Hepatocyte (in vitro differentiated cells): ENCODE data around the gene C16orf92. TPM values are rescaled to one million over a fixed set of nuclear protein-coding genes. Genes with fewer than 3 reads are reported as not detected.

ENCODE experiments used
- DNase-seq: peaks from one replicate; pipeline ENCODE4 v3.0.0-alpha.2; 2016; ENCODE audit warnings: low spot score
- H2AFZ ChIP-seq: fragments of 200-600 bp; sonication (generic); 2 replicates; pipeline ENCODE4 v1.6.0; 2016; ENCODE audit warnings: antibody characterized with exemption, mild to moderate bottlenecking
- H3K27ac ChIP-seq: fragments of 200-600 bp; sonication (generic); 2 replicates; pipeline ENCODE4 v1.5.1; 2016; ENCODE audit warnings: mild to moderate bottlenecking
- H3K27me3 ChIP-seq: fragments of 200-600 bp; sonication (generic); 2 replicates; pipeline ENCODE4 v1.6.1; 2016
- H3K36me3 ChIP-seq: fragments of 200-600 bp; sonication (generic); replicated peaks from 2 replicates; pipeline ENCODE4 v1.5.1; 2016; ENCODE audit warnings: low read depth; ENCODE audit not compliant: insufficient read depth
- H3K4me1 ChIP-seq: fragments of 200-600 bp; sonication (generic); 2 replicates; pipeline ENCODE4 v1.5.1; 2016; ENCODE audit warnings: mild to moderate bottlenecking, moderate library complexity; ENCODE audit not compliant: insufficient read depth
- H3K4me2 ChIP-seq: fragments of 200-600 bp; sonication (generic); 2 replicates; pipeline ENCODE4 v1.6.0; 2016
- H3K4me3 ChIP-seq: fragments of 200-600 bp; sonication (generic); 2 replicates; pipeline ENCODE4 v1.5.1; 2016; ENCODE audit warnings: mild to moderate bottlenecking
- H3K79me2 ChIP-seq: fragments of 200-600 bp; sonication (generic); 2 replicates; pipeline ENCODE4 v1.6.0; 2017; ENCODE audit warnings: mild to moderate bottlenecking
- H3K9me2 ChIP-seq: fragments of 200-600 bp; sonication (generic); replicated peaks from 2 replicates; pipeline ENCODE4 v1.6.0; 2017; ENCODE audit warnings: mild to moderate bottlenecking; ENCODE audit not compliant: insufficient read depth
- H3K9me3 ChIP-seq: fragments of 200-600 bp; sonication (generic); 2 replicates; pipeline ENCODE4 v1.5.1; 2016; ENCODE audit warnings: low read depth, mild to moderate bottlenecking
- H4K20me1 ChIP-seq: fragments of 200-600 bp; sonication (generic); 2 replicates; pipeline ENCODE4 v1.6.0; 2016; ENCODE audit warnings: mild to moderate bottlenecking; ENCODE audit not compliant: insufficient read depth, poor library complexity, severe bottlenecking
- EZH2 ChIP-seq: fragments of 200-600 bp; sonication (generic); IDR thresholded peaks from 2 replicates; pipeline ENCODE4 v1.6.1; 2016; ENCODE audit warnings: antibody characterized with exemption, mild to moderate bottlenecking, borderline replicate concordance
- EZH2phosphoT487 ChIP-seq: fragments of 200-600 bp; sonication (generic); IDR thresholded peaks from one replicate; pipeline ENCODE4 v1.6.1; 2018; ENCODE audit warnings: antibody characterized with exemption, mild to moderate bottlenecking, low read depth, moderate library complexity; ENCODE audit not compliant: unreplicated experiment, severe bottlenecking
- WGBS: methylation state at CpG from one replicate; pipeline ENCODE4 v1.1.6; 2016; ENCODE audit warnings: low lambda C conversion rate; ENCODE audit errors: missing lambda C conversion rate; 5-methylcytosine and 5-hydroxymethylcytosine counted together
- polyA plus RNA-seq: library from polyadenylated mRNA; unstranded; fragments of >200 nt; fragmentation: Nextera tagmentation; extraction: Ambion mirVana; gene quantifications from 2 replicates; pipeline ENCODE4 v1.2.1, GENCODE V29; 2016
- total RNA-seq: library from RNA; depleted of rRNA; stranded (reverse); fragments of >200 nt; gene quantifications from 2 replicates; pipeline ENCODE4 v1.2.3, GENCODE V29; 2014
- TF ChIP-seq, protein P1 (sequence below): fragments of 200-600 bp; sonication (generic); IDR thresholded peaks from 2 replicates; pipeline ENCODE4 v1.5.1; 2016; ENCODE audit warnings: antibody characterized with exemption, mild to moderate bottlenecking; ENCODE audit not compliant: poor library complexity

The C16orf92 gene
- total and polyA plus RNA-seq, 2 experiments from 2014 or later = not detected

DNA sequence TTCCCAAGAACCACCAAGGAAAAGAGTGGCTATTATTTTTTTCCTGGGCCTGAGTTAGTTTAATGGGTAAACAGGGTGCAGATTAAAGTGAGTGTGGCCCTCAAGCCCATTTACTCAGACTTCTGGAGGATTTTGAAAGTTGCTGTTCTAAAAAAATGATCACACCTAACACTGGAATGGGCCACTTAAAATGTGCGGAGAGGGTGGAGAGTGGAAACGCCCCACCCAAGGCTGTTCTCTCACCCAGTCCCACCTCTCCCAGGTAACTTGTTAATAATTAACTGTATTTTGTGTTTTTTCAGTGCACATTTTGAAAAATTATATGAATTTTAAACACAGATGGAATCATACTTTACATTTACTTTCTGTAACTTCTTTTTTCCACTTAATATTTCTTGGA is 33.0 kb upstream of the C16orf92 start:
- TF ChIP-seq, protein P1, sequence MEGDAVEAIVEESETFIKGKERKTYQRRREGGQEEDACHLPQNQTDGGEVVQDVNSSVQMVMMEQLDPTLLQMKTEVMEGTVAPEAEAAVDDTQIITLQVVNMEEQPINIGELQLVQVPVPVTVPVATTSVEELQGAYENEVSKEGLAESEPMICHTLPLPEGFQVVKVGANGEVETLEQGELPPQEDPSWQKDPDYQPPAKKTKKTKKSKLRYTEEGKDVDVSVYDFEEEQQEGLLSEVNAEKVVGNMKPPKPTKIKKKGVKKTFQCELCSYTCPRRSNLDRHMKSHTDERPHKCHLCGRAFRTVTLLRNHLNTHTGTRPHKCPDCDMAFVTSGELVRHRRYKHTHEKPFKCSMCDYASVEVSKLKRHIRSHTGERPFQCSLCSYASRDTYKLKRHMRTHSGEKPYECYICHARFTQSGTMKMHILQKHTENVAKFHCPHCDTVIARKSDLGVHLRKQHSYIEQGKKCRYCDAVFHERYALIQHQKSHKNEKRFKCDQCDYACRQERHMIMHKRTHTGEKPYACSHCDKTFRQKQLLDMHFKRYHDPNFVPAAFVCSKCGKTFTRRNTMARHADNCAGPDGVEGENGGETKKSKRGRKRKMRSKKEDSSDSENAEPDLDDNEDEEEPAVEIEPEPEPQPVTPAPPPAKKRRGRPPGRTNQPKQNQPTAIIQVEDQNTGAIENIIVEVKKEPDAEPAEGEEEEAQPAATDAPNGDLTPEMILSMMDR = no peak
- TF ChIP-seq EZH2 = no peak
- no peak for TF ChIP-seq EZH2phosphoT487
- Histone ChIP-seq H2AFZ (no peak overlapping the region), H3K9me2 (no peaks in the 10 kb centered on the region), H4K20me1 (no peaks in the 10 kb centered on the region), H3K9me3 (no peaks in the 10 kb centered on the region), H3K79me2 (no peaks in the 10 kb centered on the region), H3K4me2 (no peak overlapping the region), H3K36me3 (no peaks in the 10 kb centered on the region), H3K27ac (no peak overlapping the region), H3K4me3 (no peak overlapping the region), H3K4me1 (peaks cover 9% of the 10 kb centered on the region), H3K27me3 (no peaks in the 10 kb centered on the region)
- 73% methylated on average over 2 of the region's 2 CpGs for WGBS
- no peak for DNase-seq

- Histone ChIP-seq H4K20me1 (no peaks in the 10 kb centered on the region), H3K9me2 (no peaks in the 10 kb centered on the region), H2AFZ (no peak overlapping the region), H3K9me3 (no peaks in the 10 kb centered on the region), H3K79me2 (no peaks in the 10 kb centered on the region), H3K27me3 (no peaks in the 10 kb centered on the region), H3K4me3 (no peak overlapping the region), H3K36me3 (no peaks in the 10 kb centered on the region), H3K4me1 (peaks cover 9% of the 10 kb centered on the region), H3K27ac (no peak overlapping the region), H3K4me2 (no peak overlapping the region)
- TF ChIP-seq EZH2phosphoT487 = no peak
- no peak for TF ChIP-seq EZH2
- TF ChIP-seq, protein P1 = no peak
- no peak for DNase-seq
- 95% methylated on average over 25 of the region's 35 CpGs for WGBS
These were observed 32.0 kb upstream of the C16orf92 start for GRCh38 chr16:29990883-29991570.

GRCh38 chr16:29991571-29991904 is 31.5 kb upstream of the C16orf92 start:
- H3K9me3 ChIP-seq = no peaks in the 10 kb centered on the region
- H3K4me2 ChIP-seq = no peak overlapping the region
- no peaks in the 10 kb centered on the region for H3K9me2 ChIP-seq
- H3K4me1 ChIP-seq = peaks cover 9% of the 10 kb centered on the region
- no peaks in the 10 kb centered on the region for H3K79me2 ChIP-seq
- no peaks in the 10 kb centered on the region for H3K27me3 ChIP-seq
- TF ChIP-seq EZH2 (no peak), EZH2phosphoT487 (no peak)
- TF ChIP-seq, protein P1 = no peak
- DNase-seq = no peak
- no peak overlapping the region for H3K27ac ChIP-seq
- H2AFZ ChIP-seq = no peak overlapping the region
- no peaks in the 10 kb centered on the region for H4K20me1 ChIP-seq
- WGBS = 89% methylated on average over 5 of the region's 5 CpGs
- H3K36me3 ChIP-seq = no peaks in the 10 kb centered on the region
- H3K4me3 ChIP-seq = no peak overlapping the region
